Aorta (tissue), 5 donors: ENCODE results near the gene CFL1. TPM values are rescaled to one million over a fixed set of nuclear protein-coding genes. Genes with fewer than 3 reads are reported as not detected.

ENCODE experiments used
- ATAC-seq: fragments of 200-7000 bp; cut with Tn5 transposase; one replicate; pipeline ENCODE4 v1.9.1; 2022; ENCODE audit warnings: moderate library complexity; ENCODE audit not compliant: low FRiP score
- DNase-seq, 2 donors: peaks; one replicate each; pipeline ENCODE4 v3.0.0-alpha.2; 2020
- H3K27ac ChIP-seq, 2 donors: one replicate each; pipeline ENCODE4 v1.5.1; 2013; ENCODE audit warnings: low read length in 2 of 2, mild to moderate bottlenecking in 2 of 2, moderate library complexity in 2 of 2, control low read depth in 1 of 2, inconsistent platforms in 1 of 2, low read depth in 1 of 2
- H3K27me3 ChIP-seq, 2 donors: one replicate each; pipeline ENCODE4 v1.6.1; 2013; ENCODE audit warnings: control low read depth in 1 of 2, low read length in 1 of 2, mild to moderate bottlenecking in 1 of 2, moderate library complexity in 1 of 2; ENCODE audit not compliant: insufficient read depth in 2 of 2, control insufficient read depth in 1 of 2
- H3K36me3 ChIP-seq, 2 donors: one replicate each; pipeline ENCODE4 v1.6.1; 2013; ENCODE audit warnings: control low read depth in 1 of 2, low read length in 1 of 2, mild to moderate bottlenecking in 1 of 2; ENCODE audit not compliant: insufficient read depth in 2 of 2, control insufficient read depth in 1 of 2
- H3K4me1 ChIP-seq, 2 donors: one replicate each; pipeline ENCODE4 v1.6.1; 2013; ENCODE audit warnings: low read length in 2 of 2, control low read depth in 1 of 2, mild to moderate bottlenecking in 1 of 2, moderate library complexity in 1 of 2; ENCODE audit not compliant: insufficient read depth in 2 of 2, control insufficient read depth in 1 of 2
- H3K4me3 ChIP-seq, 2 donors: one replicate each; pipeline ENCODE4 v1.5.1; 2013; ENCODE audit warnings: low read length in 2 of 2, control low read depth in 1 of 2, mild to moderate bottlenecking in 1 of 2
- H3K9me3 ChIP-seq: one replicate; pipeline ENCODE4 v1.6.1; 2013; ENCODE audit warnings: mild to moderate bottlenecking, low read length; ENCODE audit not compliant: control insufficient read depth
- WGBS, 2 donors: extraction: QIAGEN DNeasy Blood & Tissue Kit; methylation state at CpG; one replicate each; pipeline ENCODE4 v1.1.7; 2013; 5-methylcytosine and 5-hydroxymethylcytosine counted together
- intact Hi-C, 2 donors: fragments of 100-400 bp; cut with DNase I; formaldehyde crosslinking; loops; one replicate each; pipeline versions ENCODE4 v1.14.2 to v1.15.0; 2022
- polyA plus RNA-seq, 2 donors: library from polyadenylated mRNA; stranded (reverse); fragments of 200-250 nt; gene quantifications; one replicate each; pipeline ENCODE4 v1.2.3, GENCODE V29; 2013
- total RNA-seq, 2 donors: library from RNA; stranded (reverse); fragmentation: NEBNext Ultra II Directional; extraction: Animal tissue kit (Norgen Biotek cat#: 25700); gene quantifications; one replicate each; pipeline ENCODE4 v1.2.1, GENCODE V29; 2021
- donor health status: healthy with polysubstance abuse.
- donor health status: Bipolar disorder and iron deficiency.
- donor health status: DM: no; HTN: no; CAD: no.
- donor health status: DM: no; HTN: no; CAD: no.
- donor health status: DM: yes; HTN: yes; CAD: no.

CFL1 gene
- total and polyA plus RNA-seq, 4 donors = 563 to 812 (median 629) TPM

DNA sequence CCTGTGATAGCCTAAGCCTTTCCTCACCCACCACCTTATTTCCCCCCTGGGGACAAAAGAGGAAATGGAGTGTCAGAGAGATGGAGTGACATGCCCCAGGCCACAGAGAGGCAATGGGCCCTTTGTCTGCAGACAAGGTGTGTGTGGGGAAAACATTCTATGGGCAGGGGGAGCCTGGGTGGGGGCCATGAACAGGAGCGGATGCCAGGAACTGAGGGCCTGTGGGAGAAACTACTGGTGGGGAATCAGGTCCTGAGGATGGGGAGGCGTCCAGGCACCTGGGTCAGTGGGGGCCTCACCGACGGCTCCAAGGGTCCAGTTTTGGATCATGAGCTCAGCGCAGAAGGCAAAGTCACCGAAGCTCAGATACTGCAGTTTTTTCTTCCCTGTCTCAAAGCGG lies 27.3 kb upstream of the CFL1 start:
- intact Hi-C loops = loop anchor here (2.0 to 10.0 kb wide), 5 partner anchors 37 to 140 kb away; partner anchors contain the start of genes BANF1 (in 1 of the 2), CATSPER1 (in 1 of the 2), EIF1AD (in 1 of the 2) and SART1 (in 1 of the 2)
- no peaks in the 10 kb centered on the region for H3K27me3 ChIP-seq
- peak in 1 of 2 donors; percentile 45 for DNase-seq
- no peak overlapping the region for H3K4me3 ChIP-seq
- H3K27ac ChIP-seq = no peak overlapping the region
- H3K4me1 ChIP-seq = peaks cover 0 to 3% of the 10 kb centered on the region in 2 donors
- 86 to 91% methylated on average over 7 of the region's 7 CpGs for WGBS, 2 donors
- no peaks in the 10 kb centered on the region for H3K9me3 ChIP-seq
- ATAC-seq = no peak
- H3K36me3 ChIP-seq = peaks cover 0 to 3% of the 10 kb centered on the region in 2 donors

GRCh38 chr11:65884716-65885092 lies 26.7 kb upstream of the CFL1 start:
- ATAC-seq = peak; percentile 57
- peak; percentile 83 to 92 for DNase-seq
- Histone ChIP-seq H3K27me3 (no peaks in the 10 kb centered on the region), H3K4me3 (no peak overlapping the region), H3K4me1 (peaks cover 0 to 3% of the 10 kb centered on the region in 2 donors), H3K27ac (no peak overlapping the region), H3K36me3 (peaks cover 0 to 3% of the 10 kb centered on the region in 2 donors), H3K9me3 (no peaks in the 10 kb centered on the region)
- intact Hi-C loops = loop anchor here (2.0 to 10.0 kb wide), 5 partner anchors 38 to 140 kb away; partner anchors contain the start of genes BANF1 (in 1 of the 2), CATSPER1 (in 1 of the 2), EIF1AD (in 1 of the 2) and SART1 (in 1 of the 2)
- 20 to 25% methylated on average over 9 of the region's 9 CpGs for WGBS, 2 donors

GRCh38 chr11:65883786-65884715 lies 26.1 kb upstream of the CFL1 start:
- WGBS, 2 donors = 80% methylated on average over 28 of the region's 28 CpGs
- Histone ChIP-seq H3K4me3 (no peak overlapping the region), H3K36me3 (peaks cover 0 to 3% of the 10 kb centered on the region in 2 donors), H3K9me3 (no peaks in the 10 kb centered on the region), H3K4me1 (peaks cover 0 to 3% of the 10 kb centered on the region in 2 donors), H3K27ac (no peak overlapping the region), H3K27me3 (no peaks in the 10 kb centered on the region)
- intact Hi-C loops = loop anchor here (2.0 to 10.0 kb wide), 3 partner anchors 77 to 141 kb away; partner anchors contain the start of genes CATSPER1 (in 1 of the 2) and SART1 (in 1 of the 2)
- ATAC-seq (no peak), DNase-seq (peak in 1 of 2 donors; percentile 49)

DNA sequence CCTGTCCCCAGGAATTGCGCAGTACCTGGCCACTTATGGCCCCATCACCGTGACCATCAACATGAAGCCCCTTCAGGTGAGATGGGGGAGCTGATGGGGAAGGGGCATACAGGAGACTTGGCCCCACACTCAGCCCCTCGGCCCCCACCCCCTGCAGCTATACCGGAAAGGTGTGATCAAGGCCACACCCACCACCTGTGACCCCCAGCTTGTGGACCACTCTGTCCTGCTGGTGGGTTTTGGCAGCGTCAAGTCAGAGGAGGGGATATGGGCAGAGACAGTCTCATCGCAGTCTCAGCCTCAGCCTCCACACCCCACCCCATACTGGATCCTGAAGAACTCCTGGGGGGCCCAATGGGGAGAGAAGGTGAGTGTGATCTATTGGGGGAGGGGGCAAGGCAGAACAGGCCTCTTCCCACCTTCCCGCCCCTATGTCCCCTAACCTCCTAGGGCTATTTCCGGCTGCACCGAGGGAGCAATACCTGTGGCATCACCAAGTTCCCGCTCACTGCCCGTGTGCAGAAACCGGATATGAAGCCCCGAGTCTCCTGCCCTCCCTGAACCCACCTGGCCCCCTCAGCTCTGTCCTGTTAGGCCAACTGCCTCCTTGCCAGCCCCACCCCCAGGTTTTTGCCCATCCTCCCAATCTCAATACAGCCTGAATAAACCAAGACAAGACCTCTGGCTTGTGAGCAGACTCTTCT lies 25.2 kb upstream of the CFL1 start:
- H3K4me1 ChIP-seq = peaks cover 0 to 3% of the 10 kb centered on the region in 2 donors
- H3K4me3 ChIP-seq = no peak overlapping the region
- ATAC-seq (no peak), DNase-seq (peak; percentile 44)
- no peaks in the 10 kb centered on the region for H3K9me3 ChIP-seq
- no peak overlapping the region for H3K27ac ChIP-seq
- no peaks in the 10 kb centered on the region for H3K27me3 ChIP-seq
- WGBS, 2 donors = 87 to 93% methylated on average over 13 of the region's 13 CpGs
- intact Hi-C loops = loop anchor here in 1 of 2 donors (10.0 kb wide), 1 partner anchor 142 kb away; the partner anchor contains the start of gene CATSPER1
- peaks cover 0 to 3% of the 10 kb centered on the region in 2 donors for H3K36me3 ChIP-seq

DNA sequence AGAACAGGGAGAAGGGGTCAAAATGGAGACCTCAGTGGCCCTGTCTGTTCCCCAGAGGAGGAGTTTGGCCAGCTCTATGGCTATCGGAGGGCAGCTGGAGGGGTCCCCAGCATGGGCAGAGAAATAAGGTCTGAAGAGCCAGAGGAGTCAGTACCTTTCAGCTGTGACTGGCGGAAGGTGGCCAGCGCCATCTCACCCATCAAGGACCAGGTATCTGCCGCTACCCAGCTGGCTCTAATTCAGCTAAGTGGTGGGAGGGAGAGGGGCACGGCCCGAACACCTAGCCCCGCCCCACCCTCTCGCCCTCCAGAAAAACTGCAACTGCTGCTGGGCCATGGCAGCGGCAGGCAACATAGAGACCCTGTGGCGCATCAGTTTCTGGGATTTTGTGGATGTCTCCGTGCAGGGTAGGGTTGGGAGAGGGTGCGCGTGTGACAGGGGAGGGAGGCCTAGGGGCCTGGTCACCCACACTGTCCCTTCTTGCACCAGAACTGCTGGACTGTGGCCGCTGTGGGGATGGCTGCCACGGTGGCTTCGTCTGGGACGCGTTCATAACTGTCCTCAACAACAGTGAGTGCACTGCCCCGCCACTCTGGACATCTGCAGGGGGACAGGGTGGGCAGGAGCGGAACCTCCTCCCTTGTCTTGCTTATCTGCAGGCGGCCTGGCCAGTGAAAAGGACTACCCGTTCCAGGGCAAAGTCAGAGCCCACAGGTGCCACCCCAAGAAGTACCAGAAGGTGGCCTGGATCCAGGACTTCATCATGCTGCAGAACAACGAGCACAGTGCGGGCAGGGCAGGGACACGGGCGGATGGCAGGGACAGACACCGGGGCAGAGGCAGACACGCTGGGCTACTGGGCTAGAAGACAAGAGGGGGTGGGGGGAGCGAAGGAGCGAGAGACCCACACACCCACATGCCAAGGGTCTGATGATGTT lies 24.4 kb upstream of the CFL1 start:
- WGBS, 2 donors = 88 to 89% methylated on average over 30 of the region's 30 CpGs
- ATAC-seq (no peak), DNase-seq (peak; percentile 49 to 73)
- H3K4me1 ChIP-seq = peaks cover 0 to 1% of the 10 kb centered on the region in 2 donors
- H3K27me3 ChIP-seq = no peaks in the 10 kb centered on the region
- no peaks in the 10 kb centered on the region for H3K9me3 ChIP-seq
- intact Hi-C loops = loop anchor here in 1 of 2 donors (10.0 kb wide), 1 partner anchor 142 kb away; the partner anchor contains the start of gene CATSPER1
- H3K36me3 ChIP-seq = peaks cover 0 to 3% of the 10 kb centered on the region in 2 donors
- H3K4me3 ChIP-seq = no peak overlapping the region
- no peak overlapping the region for H3K27ac ChIP-seq

DNA sequence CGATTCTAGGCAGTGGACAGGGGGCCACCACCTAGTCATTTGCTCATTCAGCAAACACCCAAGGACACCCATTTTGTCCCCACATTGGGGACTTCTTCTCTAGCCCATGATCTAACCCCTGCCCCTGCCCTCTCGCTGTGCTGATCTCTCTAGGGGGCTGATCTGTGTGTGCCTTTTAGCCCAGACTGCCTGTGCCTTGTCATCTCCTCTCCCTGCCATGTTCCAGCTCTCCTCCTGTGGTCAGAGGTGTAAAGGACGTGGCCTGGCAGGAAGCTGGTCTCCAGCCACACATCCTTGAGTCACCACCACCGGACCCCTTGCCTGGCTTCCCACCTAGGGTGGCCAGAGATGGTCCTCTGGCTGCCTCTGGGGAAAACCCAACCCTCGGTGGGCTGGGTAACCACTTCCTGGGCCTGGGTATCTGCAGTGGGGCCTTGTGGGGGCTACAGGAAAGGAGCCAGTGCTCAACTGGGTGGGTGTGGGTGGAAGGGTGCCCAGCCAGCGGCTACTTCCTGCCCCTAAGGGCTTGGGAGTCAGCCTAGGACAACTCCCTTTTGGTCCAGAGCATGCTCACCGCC lies 23.0 kb upstream of the CFL1 start:
- intact Hi-C loops = loop anchor here in 1 of 2 donors (10.0 kb wide), 1 partner anchor 144 kb away; the partner anchor contains the start of gene CATSPER1
- DNase-seq (peak; percentile 30 to 56), ATAC-seq (no peak)
- H3K36me3 ChIP-seq = peaks cover 0 to 3% of the 10 kb centered on the region in 2 donors
- H3K4me3 ChIP-seq = no peak overlapping the region
- no peaks in the 10 kb centered on the region for H3K27me3 ChIP-seq
- no peaks in the 10 kb centered on the region for H3K4me1 ChIP-seq
- H3K27ac ChIP-seq = no peak overlapping the region
- no peaks in the 10 kb centered on the region for H3K9me3 ChIP-seq
- 66 to 68% methylated on average over 7 of the region's 7 CpGs for WGBS, 2 donors

- WGBS, 2 donors = 73 to 76% methylated on average over 7 of the region's 7 CpGs
- intact Hi-C loops = loop anchor here in 1 of 2 donors (10.0 kb wide), 1 partner anchor 145 kb away; the partner anchor contains the start of gene CATSPER1
- H3K9me3 ChIP-seq = no peaks in the 10 kb centered on the region
- peaks cover 0 to 3% of the 10 kb centered on the region in 2 donors for H3K36me3 ChIP-seq
- no peak for ATAC-seq
- H3K4me1 ChIP-seq = no peaks in the 10 kb centered on the region
- no peaks in the 10 kb centered on the region for H3K27me3 ChIP-seq
- no peak for DNase-seq
- no peak overlapping the region for H3K27ac ChIP-seq
- H3K4me3 ChIP-seq = no peak overlapping the region
Observed at GRCh38 chr11:65880027-65880426, 22.0 kb upstream of the CFL1 start.
